PC-3 (cell line): ENCODE data around the gene TBL3.

Source experiments
- EZH2 ChIP-seq: fragments of 300-600 bp; sonication (generic); IDR thresholded peaks from one replicate; pipeline ENCODE4 v1.6.1; 2017; ENCODE audit warnings: antibody characterized with exemption, mild to moderate bottlenecking, low read length; ENCODE audit not compliant: unreplicated experiment
- TF ChIP-seq, protein P1 (sequence below): fragments of 300-600 bp; sonication (generic); conservative IDR thresholded peaks from 2 replicates; pipeline ENCODE4 v1.5.1; 2017; ENCODE audit warnings: antibody characterized with exemption, low read depth, mild to moderate bottlenecking, low read length

DNA sequence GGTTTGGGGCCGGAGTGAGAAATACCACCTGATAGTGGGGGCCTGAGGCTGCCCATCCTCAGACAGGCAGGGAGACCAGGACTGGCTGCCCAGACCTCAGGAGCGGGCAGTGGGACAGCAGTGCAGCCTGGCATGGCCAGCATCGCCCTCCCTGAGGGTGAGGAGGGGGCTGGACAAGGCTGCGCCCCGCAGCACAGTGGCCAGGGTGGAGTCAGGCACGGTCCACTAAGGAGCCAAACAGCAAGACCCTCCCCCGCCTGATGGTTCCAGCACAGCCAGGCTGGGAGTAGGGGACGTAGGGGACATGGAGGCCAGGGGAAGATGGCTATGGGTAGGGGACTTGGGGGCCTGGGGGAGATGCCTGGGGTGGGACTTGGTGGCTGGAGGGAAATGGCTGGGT is 34.5 kb downstream of the TBL3 start:
- TF ChIP-seq, protein P1, sequence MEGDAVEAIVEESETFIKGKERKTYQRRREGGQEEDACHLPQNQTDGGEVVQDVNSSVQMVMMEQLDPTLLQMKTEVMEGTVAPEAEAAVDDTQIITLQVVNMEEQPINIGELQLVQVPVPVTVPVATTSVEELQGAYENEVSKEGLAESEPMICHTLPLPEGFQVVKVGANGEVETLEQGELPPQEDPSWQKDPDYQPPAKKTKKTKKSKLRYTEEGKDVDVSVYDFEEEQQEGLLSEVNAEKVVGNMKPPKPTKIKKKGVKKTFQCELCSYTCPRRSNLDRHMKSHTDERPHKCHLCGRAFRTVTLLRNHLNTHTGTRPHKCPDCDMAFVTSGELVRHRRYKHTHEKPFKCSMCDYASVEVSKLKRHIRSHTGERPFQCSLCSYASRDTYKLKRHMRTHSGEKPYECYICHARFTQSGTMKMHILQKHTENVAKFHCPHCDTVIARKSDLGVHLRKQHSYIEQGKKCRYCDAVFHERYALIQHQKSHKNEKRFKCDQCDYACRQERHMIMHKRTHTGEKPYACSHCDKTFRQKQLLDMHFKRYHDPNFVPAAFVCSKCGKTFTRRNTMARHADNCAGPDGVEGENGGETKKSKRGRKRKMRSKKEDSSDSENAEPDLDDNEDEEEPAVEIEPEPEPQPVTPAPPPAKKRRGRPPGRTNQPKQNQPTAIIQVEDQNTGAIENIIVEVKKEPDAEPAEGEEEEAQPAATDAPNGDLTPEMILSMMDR = no peak
- TF ChIP-seq EZH2 = no peak
